Measurements from ENCODE around the gene PRSS57. TPM values are rescaled to one million over a fixed set of nuclear protein-coding genes. Genes with fewer than 3 reads are reported as not detected.

PRSS57 gene
- total RNA-seq, 1 donor from 2014 or later = not detected

DNA sequence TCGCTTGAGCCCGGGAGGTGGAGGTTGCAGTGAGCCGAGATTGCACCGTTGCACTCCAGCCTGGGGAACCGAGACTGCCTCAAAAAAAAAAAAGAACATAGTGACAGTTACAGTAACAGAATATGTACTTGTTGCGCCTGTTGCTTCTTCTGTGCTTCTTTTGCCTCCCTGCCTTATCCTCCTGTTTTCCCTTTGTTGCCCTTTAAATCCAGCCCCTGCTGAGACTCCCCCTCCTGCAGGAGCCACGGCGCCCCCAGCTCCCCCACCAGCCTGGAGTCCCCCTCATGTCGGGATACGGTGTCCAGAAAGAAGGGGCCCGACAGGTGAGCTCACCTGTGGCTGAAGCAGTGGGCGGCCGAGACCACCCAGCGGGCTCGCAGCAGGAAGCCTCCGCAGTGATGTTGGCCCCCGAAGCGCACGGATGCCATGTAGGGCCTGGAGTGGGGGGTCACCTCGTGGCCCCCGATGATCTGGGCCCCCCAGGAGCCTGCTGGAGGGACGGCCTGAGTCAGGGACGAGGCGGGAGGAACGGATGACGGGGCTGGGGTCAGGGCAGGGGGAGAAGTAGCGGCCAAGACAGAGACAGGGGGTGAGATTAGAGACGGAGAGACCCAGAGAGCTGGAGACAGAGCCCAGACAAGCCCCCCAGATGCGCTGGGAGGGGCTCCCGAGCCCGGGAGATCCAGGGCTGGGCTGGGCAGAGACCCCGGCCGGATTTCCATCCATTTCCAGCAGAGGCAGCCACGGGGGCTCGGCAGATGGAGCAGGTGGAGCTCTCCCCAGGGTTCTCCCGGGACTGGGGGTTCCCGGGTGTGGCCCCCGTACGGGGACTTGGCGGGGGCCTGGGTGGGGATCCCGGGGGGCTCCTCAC is 536 bp downstream of the PRSS57 start:
- DNase-seq (ENCODE audit: low read depth) = no peak

DNA sequence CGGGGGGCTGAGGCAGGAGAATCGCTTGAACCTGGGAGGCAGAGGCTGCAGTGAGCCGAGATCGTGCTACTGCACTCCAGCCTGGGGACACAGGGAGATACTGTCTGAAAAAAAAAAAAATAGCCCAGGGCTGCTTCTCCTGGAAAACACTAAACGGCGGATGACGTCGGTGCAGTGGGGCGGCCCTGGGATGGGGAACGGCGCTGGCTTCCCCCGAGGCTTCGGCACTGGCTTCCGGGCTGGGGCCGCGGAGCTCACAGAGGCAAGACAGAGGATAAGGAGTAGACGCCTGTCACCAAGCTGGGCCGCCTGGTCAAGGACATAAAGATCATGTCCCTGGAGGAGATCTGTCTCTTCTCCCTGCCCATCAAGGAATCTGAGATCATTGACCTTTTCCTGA is 5.0 kb downstream of the PRSS57 start:
- no peak for DNase-seq (ENCODE audit: low read depth)

DNA sequence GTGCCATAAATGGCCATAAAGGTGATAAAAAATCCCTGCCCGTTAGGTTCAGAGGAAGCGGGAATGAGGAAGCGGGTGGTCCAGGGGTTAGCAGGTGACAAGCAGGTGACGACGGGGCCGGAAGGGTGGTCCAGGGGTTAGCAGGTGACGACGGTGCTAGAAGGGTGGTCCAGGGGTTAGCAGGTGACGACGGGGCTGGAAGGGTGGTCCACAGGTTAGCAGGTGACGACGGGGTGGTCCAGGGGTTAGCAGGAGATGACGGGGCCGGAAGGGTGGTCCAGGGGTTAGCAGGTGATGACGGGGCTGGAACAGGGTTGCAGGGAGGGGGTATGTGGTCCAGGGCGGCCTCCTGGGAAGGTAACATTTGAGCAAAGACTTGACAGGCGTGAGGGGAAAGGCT is 6.3 kb downstream of the PRSS57 start:
- no peak for DNase-seq (ENCODE audit: low read depth)

DNA sequence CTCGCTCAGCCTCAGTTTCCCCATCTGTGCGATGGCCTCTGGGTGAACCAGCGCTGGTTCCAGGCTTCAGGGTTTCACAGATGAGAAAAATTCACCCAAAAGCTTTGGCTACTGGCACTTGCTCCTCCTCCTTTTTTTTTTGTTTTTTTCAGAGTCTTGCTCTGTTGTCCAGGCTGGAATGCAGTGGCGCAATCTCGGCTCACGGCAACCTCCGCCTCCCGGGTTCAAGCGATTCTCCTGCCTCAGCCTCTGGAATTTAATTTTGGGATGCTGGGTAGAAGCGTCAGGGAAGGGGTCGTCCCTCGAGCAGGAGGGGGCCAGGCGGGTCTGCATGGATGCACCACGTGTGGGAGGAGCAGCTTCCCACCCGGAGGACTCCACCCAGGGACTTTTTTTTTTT is 7.0 kb downstream of the PRSS57 start:
- no peak for DNase-seq (ENCODE audit: low read depth)

DNA sequence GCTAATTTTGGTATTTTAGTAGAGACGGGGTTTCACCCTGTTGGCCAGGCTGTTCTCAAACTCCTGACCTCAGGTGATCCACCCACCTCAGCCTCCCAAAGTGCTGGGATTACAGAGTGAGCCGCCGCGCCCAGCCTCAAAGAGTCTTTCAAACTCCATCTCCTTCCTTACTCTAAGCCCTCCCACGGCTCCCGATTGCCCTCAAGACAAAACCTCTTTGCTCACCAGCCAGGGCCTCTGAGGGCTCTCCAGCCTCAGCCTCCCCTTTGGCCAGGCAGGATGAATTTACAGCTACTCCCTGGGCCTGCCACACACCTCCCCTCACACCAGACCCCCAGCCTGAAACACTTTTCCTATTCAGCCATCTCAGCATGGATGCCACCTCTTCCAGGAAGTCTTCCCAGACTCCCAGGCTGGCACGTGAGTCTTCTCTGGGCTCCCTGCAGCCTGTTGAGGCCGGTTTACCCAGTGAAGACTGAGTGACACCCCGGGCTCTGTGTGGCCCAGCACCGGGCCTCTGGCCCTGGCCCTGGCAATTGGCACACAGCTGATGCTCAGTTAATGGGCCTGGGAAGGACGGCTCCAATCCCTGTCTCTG is 7.6 kb downstream of the PRSS57 start:
- no peak for DNase-seq (ENCODE audit: low read depth)

DNA sequence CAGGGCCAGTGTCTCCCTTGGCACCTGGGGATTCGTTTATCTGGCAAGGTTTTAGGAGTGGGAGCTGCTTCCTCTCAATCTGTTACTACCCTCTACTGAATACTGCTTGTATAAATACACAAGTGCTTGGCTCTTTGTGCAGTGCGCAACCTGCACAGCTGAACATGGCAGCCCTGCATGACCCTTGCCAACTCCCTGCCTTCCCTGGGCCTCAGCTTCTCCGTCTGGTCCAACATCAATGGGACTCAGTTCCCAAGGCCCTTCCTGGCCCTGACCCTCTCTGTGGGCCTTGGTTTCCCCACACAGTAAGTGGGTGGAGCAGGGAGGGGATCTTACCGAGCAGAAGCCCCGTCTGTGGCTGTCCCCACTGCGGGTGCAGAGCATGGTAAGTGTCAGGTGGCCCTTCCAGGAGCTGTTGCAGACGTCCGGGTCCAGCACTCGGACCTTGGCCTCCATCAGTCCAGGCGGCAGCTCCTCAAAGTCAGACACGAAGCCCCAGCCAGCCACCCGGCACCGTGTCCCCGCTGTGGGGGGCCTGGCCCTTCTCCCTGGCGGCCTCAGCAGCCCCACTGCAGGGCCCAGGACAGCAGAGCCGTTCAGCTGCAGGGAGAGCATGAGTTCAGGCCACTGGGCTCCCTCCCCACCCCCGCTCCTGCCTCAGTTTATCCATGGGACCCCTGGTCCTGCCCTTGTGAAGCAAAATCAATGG is 8.5 kb downstream of the PRSS57 start:
- DNase-seq (ENCODE audit: low read depth) = no peak

DNA sequence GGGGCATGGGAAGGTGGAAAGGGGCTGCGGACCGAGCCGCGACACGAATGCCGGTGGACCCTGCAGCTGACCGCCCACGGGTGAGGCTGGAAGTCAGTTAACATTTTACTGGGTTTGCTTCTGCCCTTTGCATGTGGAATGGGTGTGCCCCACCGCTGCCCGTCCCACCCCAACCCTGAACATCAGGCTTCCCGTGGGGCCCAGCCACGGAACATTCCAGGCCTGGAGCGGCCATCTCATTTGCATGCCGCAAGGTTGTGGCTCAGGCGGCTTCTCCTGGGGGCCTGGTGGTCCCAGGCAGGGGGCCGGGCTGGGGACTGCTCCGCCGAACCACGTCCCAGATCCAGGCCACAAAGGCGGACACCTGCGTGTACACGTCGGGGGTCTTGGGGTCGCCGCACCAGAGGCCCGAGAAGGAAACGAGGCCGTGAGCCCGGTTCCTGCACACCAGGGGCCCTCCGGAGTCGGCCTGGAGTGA is 9.8 kb downstream of the PRSS57 start:
- no peak for DNase-seq (ENCODE audit: low read depth)

DNA sequence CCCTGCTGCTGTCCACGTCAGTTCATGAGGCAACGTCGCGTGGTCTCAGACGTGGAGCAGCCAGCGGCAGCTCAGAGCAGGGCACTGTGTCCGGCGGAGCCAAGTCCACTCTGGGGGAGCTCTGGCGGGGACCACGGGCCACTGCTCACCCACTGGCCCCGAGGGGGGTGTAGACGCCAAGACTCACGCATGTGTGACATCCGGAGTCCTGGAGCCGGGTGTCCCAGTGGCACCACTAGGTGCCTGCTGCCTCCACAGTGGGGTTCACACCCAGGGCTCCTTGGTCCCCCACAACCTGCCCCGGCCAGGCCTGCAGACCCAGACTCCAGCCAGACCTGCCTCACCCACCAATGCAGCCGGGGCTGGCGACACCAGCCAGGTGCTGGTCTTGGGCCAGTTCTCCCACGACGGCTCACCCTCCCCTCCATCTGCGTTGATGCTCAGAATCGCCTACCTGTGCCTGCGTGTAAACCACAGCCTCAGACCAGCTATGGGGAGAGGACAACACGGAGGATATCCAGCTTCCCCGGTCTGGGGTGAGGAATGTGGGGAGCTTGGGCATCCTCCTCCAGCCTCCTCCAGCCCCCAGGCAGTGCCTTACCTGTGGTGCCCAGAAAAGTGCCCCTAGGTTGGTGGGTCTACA is 12.5 kb downstream of the PRSS57 start:
- DNase-seq (ENCODE audit: low read depth) = no peak

DNA sequence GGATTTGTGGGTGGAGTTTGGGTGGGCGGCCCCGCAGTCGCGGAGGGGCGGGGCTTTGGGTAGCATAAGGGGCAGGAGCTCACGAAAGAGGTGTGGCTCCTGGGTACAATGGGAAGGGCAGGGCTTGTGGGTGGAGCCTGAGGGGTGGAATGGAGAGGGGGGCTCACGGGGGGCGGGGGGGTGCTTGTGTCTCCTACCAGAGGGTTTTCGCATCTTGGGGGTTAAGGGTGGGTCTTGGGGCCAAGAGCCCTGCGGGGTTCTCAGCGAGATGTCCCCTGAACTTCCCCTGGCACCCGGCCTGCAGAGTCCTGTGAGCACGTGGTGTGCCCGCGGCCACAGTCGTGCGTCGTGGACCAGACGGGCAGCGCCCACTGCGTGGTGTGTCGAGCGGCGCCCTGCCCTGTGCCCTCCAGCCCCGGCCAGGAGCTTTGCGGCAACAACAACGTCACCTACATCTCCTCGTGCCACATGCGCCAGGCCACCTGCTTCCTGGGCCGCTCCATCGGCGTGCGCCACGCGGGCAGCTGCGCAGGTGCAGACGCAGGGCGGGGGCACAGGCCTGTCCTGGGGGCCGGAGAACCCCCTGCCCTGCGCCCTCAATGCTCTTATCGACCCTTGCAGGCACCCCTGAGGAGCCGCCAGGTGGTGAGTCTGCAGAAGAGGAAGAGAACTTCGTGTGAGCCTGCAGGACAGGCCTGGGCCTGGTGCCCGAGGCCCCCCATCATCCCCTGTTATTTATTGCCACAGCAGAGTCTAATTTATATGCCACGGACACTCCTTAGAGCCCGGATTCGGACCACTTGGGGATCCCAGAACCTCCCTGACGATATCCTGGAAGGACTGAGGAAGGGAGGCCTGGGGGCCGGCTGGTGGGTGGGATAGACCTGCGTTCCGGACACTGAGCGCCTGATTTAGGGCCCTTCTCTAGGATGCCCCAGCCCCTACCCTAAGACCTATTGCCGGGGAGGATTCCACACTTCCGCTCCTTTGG is 13.9 kb downstream of the PRSS57 start:
- no peak for DNase-seq (ENCODE audit: low read depth)

DNA sequence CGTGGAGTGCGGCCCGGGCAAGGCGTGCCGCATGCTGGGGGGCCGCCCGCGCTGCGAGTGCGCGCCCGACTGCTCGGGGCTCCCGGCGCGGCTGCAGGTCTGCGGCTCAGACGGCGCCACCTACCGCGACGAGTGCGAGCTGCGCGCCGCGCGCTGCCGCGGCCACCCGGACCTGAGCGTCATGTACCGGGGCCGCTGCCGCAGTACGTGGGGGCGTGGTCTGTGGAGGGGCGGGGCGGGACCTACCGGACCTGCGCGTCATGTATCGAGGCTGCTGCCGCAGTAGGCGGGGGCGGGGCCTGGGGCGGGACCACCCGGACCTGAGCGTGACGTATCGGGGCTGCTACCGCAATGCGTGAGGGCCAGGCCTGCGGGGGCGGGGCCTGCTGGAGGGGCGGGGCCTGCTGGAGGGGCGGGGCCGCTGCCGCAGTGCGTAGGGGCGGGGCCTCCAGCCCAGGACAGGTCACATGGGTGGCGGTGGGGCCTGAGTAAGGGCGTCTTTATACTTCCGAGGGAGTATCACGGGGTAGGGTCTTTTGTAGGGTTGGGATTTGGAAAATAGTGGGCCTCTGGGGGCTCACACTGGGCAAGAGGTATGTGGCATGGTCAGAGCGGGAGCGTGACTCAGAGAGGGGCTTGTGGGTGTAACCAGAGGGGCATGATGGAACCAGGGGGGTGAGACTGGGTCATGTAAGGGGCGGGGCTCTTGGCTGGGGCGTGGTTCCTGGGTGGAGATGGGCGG is 14.8 kb downstream of the PRSS57 start:
- peak; percentile 94 for DNase-seq (ENCODE audit: low read depth)

DNA sequence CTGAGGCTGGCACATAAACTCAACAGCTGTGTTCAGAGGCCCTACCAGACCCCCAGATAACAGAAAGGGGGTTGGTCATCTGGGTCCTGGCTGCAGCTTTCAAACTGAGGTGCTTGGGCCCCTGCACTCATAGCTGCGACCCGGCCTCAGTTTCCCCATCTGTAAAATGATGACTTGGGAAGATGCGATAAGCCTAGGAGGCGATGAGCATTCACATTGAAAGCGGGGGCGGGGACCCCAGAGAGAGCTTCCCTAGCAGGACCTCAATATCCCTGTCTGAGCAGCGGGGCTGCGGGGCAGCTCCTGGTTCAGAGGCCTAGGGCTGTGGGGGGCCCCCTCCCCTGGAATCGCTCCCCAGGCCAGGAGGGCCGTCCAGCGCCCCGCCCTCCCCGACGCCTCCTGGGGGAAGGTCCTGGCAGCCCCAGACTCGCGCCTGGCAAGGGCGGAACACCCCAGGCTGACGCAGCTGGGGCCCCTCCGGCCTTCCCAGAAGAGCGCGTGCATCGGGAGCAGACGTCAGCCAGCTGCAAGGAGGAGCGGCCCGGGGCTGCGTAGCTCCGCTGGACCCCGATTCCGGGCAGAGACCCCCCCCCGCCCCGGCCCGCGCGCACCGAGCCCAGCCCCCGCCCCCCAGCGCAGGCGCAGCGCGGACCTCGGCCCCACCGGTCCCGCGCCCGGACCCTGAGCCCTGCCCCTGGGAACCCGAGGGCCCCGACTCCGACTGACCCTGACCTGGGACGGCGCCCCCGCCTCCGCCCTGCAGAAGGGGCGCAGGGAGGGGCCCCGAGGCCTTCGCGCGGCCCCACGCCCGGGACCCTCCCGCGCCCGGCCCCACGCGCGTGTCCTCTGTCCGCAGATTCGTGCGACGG is 15.6 kb downstream of the PRSS57 start:
- peak; percentile 55 for DNase-seq (ENCODE audit: low read depth)

DNA sequence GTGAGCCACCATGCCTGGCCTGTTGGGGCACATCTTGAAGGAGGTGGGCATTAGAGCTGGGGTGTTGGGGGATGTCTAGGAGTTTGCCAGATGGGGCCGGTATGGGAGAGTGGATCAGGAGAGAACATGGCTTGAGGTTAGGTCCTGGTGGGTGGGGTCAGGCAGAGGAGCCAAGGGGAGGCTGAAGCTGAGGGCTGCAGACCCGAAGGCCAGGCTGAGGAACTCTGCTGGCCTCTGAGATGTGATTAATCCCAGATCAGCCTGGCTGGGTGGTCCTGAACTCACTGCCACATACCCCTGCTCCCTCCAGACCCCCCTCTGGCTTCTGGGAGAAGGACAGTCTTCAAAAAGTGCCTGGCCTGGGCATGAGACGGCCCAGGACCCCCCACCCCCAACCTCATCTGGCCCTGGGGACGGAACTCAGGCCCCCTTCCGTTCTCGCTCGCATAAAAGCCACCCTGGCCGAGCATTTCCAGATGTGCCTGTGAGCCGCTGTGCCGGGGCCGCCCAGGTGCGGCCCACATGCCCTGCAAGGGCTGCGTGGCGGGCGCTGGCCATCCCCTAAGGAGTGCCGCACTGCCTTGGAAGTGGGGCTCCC is 16.4 kb downstream of the PRSS57 start:
- no peak for DNase-seq (ENCODE audit: low read depth)

DNA sequence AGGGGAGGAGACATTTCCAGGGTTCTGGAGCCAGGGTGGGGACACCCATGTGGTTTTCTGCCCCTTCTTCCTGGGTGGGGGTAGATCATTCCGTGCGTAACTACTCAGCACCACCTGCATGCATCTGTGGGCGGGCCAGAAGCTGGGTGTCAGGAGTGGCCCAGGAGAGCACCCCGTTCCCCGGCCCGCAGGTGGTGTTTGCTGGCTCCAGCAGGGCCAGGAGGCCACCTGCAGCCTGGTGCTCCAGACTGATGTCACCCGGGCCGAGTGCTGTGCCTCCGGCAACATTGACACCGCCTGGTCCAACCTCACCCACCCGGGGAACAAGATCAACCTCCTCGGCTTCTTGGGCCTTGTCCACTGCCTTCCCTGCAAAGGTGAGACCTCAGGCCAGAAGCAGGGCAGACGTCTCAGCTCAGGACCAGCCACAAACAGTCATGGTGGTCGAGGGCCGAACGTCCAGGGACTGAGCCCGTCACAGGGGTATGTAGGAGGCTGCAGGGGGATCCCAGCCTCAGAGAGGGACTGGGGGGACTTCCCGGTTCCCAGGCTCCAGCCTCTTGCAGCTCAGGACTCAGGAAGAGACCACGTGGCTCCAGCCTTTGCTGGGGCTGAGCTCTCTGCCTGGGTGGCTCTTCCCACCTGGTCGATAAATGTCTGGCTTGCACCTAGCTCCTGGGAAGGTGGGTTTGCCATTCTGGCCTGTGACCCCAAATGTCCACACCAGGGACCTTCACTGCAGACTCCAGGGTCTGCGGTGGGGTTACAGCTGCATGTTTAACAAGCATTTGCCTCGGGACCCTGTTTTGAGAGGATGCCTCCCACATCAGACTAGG is 17.4 kb downstream of the PRSS57 start:
- DNase-seq (ENCODE audit: low read depth) = no peak

DNA sequence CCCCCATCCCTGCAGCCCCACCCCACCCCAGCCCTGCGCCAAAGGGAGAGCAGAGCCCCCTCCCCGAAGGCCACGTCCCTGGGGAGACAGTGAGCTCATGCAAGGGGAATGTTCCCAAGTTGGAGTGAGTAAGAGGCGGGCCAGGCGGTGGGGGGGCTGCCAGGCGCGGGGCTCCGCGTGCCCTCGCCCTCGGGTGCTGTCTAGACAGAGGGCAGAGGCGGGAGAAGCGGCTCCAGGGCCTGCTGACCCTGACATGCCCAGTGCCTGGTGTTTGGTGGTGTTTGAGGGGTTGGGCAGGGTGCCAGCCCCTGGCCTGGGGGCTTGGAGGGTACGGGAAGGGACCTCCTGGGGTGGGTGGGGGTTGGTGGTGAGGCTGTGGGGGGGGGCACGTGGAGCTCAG is 18.1 kb downstream of the PRSS57 start:
- peak; percentile 81 for DNase-seq (ENCODE audit: low read depth)

DNA sequence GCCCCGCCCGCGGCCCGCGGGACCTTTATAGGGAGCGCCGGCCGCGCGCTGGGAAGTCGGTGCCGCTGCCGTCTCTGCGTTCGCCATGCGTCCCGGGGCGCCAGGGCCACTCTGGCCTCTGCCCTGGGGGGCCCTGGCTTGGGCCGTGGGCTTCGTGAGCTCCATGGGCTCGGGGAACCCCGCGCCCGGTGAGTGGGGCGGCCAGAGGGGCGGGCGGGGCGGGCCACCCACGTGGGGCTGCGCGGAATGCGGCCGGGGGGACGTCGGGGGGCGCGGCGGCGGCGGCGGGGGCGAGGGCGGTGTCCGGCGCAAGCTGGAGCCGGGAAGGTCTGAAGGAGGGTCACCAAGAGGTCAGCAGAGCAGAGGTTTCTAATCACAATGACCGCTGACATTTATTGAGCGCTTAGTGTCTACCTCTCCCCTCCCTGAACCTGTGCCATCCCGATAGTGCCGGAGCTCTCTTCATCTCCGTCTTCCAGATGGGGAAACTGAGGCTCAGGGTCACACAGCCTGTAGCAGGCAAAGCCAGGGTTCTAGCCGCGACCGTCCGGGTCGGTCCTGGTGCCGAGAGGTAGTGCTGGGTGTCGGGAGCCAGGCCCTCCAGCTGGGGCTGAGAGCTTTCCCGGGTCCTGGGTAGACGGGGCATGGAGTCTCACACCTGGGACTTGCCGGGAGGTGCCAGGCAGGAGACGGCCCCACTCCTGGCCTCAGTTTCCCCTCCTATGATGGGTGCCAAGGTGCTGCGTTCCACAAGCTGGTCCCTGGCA is 18.7 kb downstream of the PRSS57 start, which contains the start of gene FSTL3:
TSS of gene FSTL3 (plus strand) at position 54 of the 767 bp plus-strand sequence. CDS start at position 86, 32 bp downstream.
- peak; percentile 37 for DNase-seq (ENCODE audit: low read depth)

DNA sequence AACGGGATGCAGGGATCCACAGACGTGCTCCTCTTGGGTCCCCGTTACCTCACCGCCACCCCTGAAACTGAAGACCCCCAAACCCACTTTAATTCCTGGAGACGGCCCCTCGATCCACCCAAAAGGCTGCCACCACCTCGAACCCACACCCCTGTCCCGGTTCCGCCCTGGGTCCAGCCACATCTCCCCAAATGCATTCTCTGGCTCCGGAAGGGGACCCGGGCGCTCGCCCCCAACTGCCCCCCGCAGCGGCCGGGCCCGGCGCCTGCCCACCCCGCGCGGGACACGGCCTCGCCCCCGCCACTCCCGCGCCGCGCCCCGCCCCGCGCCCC is 19.3 kb downstream of the PRSS57 start:
- no peak for DNase-seq (ENCODE audit: low read depth)

Data from myocyte (in vitro differentiated cells).